LNCAP (cell line): ENCODE results near the gene LAYN.

Experiments
- CTCF ChIP-seq: fragments of 450-650 bp; IDR thresholded peaks from 2 replicates; pipeline ENCODE4 v1.5.1; 2017; ENCODE audit warnings: mild to moderate bottlenecking

Gene LAYN

GRCh38 chr11:111586388-111586831, 45.9 kb downstream of the LAYN start:
- peak; percentile 64 for TF ChIP-seq CTCF

GRCh38 chr11:111589114-111589513, 48.6 kb downstream of the LAYN start:
- TF ChIP-seq CTCF, result no peak

GRCh38 chr11:111589886-111590499, 49.5 kb downstream of the LAYN start:
- TF ChIP-seq CTCF, result no peak

- no peak for TF ChIP-seq CTCF
These were observed 50.9 kb downstream of the LAYN start for GRCh38 chr11:111591187-111591960.

GRCh38 chr11:111592491-111592890, 52.0 kb downstream of the LAYN start:
- no peak for TF ChIP-seq CTCF

GRCh38 chr11:111596319-111596718, 55.8 kb downstream of the LAYN start:
- no peak for TF ChIP-seq CTCF

- TF ChIP-seq CTCF, result no peak
These were observed 57.6 kb downstream of the LAYN start for GRCh38 chr11:111598148-111598547.
